Heart right ventricle (tissue), 16 donors: ENCODE data around the gene ANO3. TPM values are rescaled to one million over a fixed set of nuclear protein-coding genes. Genes with fewer than 3 reads are reported as not detected.

ENCODE experiments used
- ATAC-seq, 8 donors: fragments of 200-7000 bp; cut with Tn5 transposase; one replicate each; pipeline ENCODE4 v1.9.1; 2020; ENCODE audit warnings: mild to moderate bottlenecking in 8 of 8, moderate library complexity in 8 of 8, moderate number of reproducible peaks in 1 of 8
- DNase-seq, 2 donors: peaks; one replicate each; pipeline ENCODE4 v3.0.0-alpha.2; 2020
- H3K27ac ChIP-seq, 10 donors: fragments of 200-600 bp; sonication (generic) in 2 of 10; one replicate each; pipeline versions ENCODE4 v1.5.0 to v1.8.0; 2020 to 2022; ENCODE audit warnings: mild to moderate bottlenecking in 3 of 10
- H3K27me3 ChIP-seq, 7 donors: fragments of 200-600 bp; one replicate each; pipeline ENCODE4 v1.8.0; 2021 to 2022; ENCODE audit warnings: mild to moderate bottlenecking in 2 of 7
- H3K36me3 ChIP-seq, 9 donors: fragments of 200-600 bp; sonication (generic) in 1 of 9; one replicate each; pipeline versions ENCODE4 v1.5.0 to v1.8.0; 2020 to 2022; ENCODE audit warnings: mild to moderate bottlenecking in 2 of 9
- H3K4me1 ChIP-seq, 9 donors: fragments of 200-600 bp; sonication (generic) in 1 of 9; one replicate each; pipeline versions ENCODE4 v1.5.0 to v1.8.0; 2020 to 2022; ENCODE audit warnings: mild to moderate bottlenecking in 4 of 9
- H3K4me3 ChIP-seq, 10 donors: fragments of 200-600 bp; sonication (generic) in 2 of 10; one replicate each; pipeline versions ENCODE4 v1.5.0 to v1.8.0; 2020 to 2022; ENCODE audit warnings: mild to moderate bottlenecking in 7 of 10, moderate library complexity in 2 of 10
- H3K9me3 ChIP-seq, 11 donors: fragments of 200-600 bp in 10 of 11; sonication (generic) in 2 of 11; one replicate each; pipeline versions ENCODE4 v1.5.0 to v1.8.0; 2013 to 2022; ENCODE audit warnings: mild to moderate bottlenecking in 2 of 11, control low read depth in 1 of 11, moderate library complexity in 1 of 11
- CTCF ChIP-seq, 9 donors: fragments of 200-600 bp; sonication (generic) in 2 of 9; IDR thresholded peaks; one replicate each; pipeline versions ENCODE4 v1.5.0 to v1.8.0; 2021 to 2022; ENCODE audit warnings: antibody characterized with exemption in 9 of 9, mild to moderate bottlenecking in 5 of 9, moderate library complexity in 1 of 9
- WGBS, 2 donors: extraction: QIAGEN DNeasy Blood & Tissue Kit; methylation state at CpG; one replicate each; pipeline ENCODE4 v1.1.7; 2013; ENCODE audit warnings: inconsistent platforms in 1 of 2; 5-methylcytosine and 5-hydroxymethylcytosine counted together
- intact Hi-C, 10 donors: fragments of 100-400 bp; cut with DNase I; formaldehyde crosslinking; loops; one replicate each; pipeline versions ENCODE4 v1.11.1 to v1.14.2; 2022
- polyA plus RNA-seq, 2 donors: library from polyadenylated mRNA; stranded (reverse); fragments of 200-250 nt; gene quantifications; one replicate each; pipeline ENCODE4 v1.2.3, GENCODE V29; 2013
- total RNA-seq, 10 donors: library from RNA; stranded (reverse); fragmentation: NEBNext Ultra II Directional in 3 of 10; extraction: Animal tissue kit (Norgen Biotek cat#: 25700) in 3 of 10; gene quantifications; one replicate each; pipeline versions ENCODE4 v1.2.1 to v1.2.4, GENCODE V29; 2021 to 2023
- donor health status: Arrhythmogenic right ventricular cardiomyopathy.
- donor health status: ischemic (EF 13 %, LVEDD 7.1; RV severe dilation, severe dysfunction).
- donor health status: healthy with polysubstance abuse.
- donor health status: DM: no; HTN: yes; CAD: no.
- donor health status: DM: no; HTN: no; CAD: no.
- donor health status: ischemic (EF 25% LVEDD 6.9; RV normal size, moderate dysfunction).
- donor health status: ischemic (EF 25% LVEDD 5.7; RV mildly dilated, moderate dysfunction).
- donor health status: healthy.
- donor health status: DM: yes; HTN: yes; CAD: no.
- donor health status: Ischemic cardiomyopathy.
- donor health status: ischemic (EF 35%, LVEDD 5.7; RV mildly dilated, moderate dysfunction).
- donor health status: nonischemic (EF 11% LVEDD 7.7; RV severe dilation, severe dysfunction).
- donor health status: DM: yes; HTN: yes; CAD: no.
- donor health status: PGD.
- donor health status: ischemic (EF 29% LVEDD 5.4; RV normal size, mild dysfunction).
- donor health status: nonischemic (EF 23%, LVEDD 6.1; RV moderate dilation, normal function).

The ANO3 gene
- total and polyA plus RNA-seq, 12 donors, result 0.01 to 0.30 (median 0.07) TPM; not detected in 5

GRCh38 chr11:26712497-26712896 is 380.6 kb downstream of the ANO3 start:
- no peak for TF ChIP-seq CTCF (IDR thresholded peaks at IDR 0.05)
- WGBS, 2 donors, result 44 to 57% methylated on average over 5 of the region's 5 CpGs
- no peaks in the 10 kb centered on the region for H3K9me3 ChIP-seq
- intact Hi-C loops, result no loop called here
- DNase-seq, result no peak
- no peaks in the 10 kb centered on the region for H3K36me3 ChIP-seq
- ATAC-seq, result no peak
- no peaks in the 10 kb centered on the region for H3K27me3 ChIP-seq
- H3K27ac ChIP-seq, result no peak overlapping the region
- no peak overlapping the region for H3K4me3 ChIP-seq
- H3K4me1 ChIP-seq, result peaks cover 0 to 7% (median 0%) of the 10 kb centered on the region in 9 donors

Other genes starting within 250 kb of the ANO3 start
- not detected for gene MUC15, start 240.1 kb downstream of the ANO3 start, total RNA-seq
- gene MUC15, start 240.1 kb downstream of the ANO3 start, polyA plus RNA-seq, result under 1 TPM in 1 of 2 donors, not detected in 1; 0.01 TPM